Islet precursor cell (in vitro differentiated cells): ENCODE data around the gene CD82.
A peak's percentile ranks its signal among the peaks of the same experiment; 100 is the strongest.
"Not testable (repeated sequence)": the region's sequence is repeated elsewhere in the genome, so short reads cannot be mapped to it uniquely, and the experiment has no call there.

Experiments used
- DNase-seq: peaks from one replicate; pipeline ENCODE4 v3.0.0-alpha.2; 2018

CD82 gene

DNA sequence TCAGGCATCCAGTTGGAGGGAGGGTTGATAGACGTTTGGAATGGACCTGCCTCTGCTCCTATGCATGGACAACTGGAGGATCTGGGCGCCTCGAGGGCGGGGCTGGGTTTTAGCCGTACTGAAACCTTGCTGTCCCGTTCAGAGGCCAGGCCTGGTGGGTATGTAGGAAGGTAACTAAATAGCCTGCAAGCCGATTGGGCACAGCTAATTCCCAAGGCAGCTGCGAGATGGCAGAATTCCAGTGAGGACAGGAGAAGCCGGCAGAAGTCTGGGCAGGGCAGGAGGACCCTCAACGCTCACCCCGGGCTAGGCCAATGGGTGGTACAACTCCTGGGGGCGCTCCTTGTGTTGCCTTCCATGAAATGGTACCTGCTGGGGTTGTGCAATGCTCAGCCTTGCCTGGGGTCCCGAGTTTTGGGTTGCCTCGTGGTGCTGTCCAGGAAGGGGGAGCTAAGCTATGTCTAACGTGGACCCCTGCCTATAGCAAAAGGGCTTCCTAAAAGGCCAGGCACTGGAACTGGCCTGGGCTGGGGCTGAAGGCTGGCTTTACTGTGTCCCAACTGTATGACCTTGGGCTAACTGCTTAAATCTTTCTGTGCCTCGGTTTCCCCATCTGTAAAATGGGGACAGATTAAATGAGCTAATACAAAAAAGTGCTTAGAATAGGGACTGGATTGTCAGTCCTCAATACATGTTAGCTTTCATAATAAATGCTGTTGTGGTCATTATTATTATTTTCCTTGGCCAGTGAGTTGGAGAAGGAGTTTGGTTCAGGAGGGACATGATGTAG is 30.1 kb upstream of the CD82 start:
- DNase-seq, result no peak

DNA sequence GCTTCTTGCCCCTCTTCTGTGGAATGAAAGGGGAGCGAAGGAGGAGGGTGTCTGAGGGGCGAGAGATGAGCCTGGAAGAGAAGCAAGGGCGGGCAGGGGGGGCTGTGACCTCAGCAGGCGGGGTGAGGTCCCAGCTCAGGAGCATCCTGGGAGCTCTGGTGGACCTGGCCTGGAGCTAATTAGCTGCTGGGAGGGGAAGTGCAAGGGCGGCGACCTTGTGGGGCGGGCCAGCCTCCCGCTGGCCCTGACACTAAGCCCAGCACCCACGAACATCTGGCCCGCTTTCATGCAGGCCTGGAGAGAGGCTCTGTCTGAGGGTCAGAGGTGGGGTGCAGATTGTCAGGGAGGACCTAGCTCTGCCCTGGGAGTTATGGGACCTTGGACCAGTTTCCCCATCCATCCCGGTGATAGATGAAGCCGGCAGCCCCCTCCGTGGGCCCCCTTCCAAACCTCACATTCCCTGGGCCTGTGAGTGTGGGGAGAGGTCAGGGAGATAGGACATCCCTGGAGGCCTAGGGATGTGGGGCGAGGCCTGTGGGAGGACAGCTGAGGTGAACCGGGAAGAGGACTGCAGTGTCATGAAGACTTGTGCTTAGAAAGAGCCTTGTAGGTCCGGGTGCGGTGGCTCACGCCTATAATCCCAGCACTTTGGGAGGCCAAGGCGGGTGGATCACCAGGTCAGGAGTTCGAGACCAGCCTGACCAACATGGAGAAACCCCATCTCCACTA is 28.5 kb upstream of the CD82 start:
- no peak for DNase-seq

DNA sequence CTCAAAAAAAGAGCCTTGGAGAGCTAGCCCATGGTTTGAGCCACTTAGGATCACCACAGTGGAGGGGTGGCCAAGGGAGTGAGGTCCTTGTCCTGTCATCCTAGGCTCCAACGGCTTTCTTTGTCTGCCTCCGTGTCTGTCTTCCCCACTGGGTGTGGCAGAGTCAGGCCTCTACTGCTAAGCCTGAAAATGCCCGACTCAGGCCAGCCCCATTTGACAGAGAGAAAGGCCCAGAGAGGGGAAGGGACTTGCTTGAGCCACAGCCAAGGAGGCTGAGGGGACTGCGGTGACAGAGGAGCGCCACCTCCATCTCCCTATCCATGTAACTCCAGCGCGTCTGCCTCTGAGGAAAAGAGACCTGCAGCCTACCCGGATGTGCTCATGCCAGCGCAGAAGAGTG is 27.8 kb upstream of the CD82 start:
- no peak for DNase-seq

DNA sequence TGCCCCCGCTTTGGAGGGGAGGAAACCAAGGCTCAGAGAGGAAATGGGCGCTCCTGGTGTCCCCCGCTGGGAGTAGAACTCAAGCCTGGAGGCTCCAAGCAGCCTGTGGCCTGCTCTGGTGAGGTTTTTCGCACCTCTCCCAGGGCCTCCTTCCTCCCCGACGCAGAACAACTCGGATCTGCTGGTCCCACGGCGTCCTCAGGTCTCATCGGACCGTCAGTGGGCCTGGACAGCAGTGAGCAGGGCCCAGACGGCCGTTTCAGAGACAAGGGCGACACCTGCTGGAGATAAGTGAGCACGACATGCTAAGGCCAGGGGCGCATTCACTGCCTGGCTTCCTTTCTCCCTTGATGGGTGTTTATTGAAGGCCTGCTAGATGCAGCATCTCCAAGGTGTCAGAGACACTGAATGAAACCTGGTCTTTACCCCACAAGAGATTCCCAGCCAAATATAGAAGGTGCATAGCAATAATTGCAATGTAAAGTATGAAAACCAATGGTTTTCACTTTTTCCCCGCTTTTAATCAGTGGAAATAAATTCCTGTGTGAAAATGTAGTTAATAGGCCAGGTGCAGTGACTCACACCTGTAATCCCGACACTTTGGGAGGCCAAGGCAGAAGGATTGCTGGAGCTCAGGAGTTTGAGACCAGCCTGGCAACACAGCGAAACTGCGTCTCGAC is 26.9 kb upstream of the CD82 start:
- peak; percentile 91 for DNase-seq

DNA sequence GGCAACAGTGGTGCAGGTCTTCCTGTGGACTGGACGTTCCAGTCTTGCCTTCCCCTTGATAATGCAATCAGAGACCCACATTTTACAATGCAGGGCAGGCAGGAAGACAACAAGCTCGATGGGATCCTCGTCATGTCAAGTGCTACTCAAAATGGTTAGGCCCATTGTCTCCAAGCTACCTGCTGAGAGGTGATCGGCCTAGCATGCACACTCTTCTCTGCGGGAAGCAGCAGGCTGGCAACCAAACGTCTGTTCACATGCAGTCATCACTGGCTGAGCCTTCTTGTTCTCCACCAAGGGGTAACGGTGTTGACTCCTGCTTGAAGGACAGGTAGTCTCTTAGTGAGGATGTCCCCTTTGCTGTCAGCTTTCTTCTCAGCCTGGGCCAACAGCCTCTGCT is 25.5 kb upstream of the CD82 start:
- DNase-seq, result no peak

DNA sequence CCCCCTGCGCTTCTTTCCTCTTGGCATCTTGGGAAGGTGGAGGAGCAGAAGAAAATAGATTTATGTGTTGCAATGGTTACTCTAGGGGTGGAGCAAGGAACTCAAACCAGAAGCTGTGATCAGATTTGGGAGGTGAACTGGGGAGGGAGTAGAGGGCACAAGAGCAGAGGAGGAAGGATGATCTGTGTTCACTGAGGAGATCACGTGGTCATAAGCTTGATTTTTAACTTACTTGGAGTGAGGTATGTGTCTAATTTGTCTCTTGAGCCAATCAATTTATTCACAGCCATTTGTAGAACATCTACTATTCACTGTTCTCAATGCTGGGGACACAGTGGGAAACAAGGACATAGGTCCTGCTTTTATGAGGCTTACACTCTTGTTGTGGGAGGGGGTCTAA is 24.8 kb upstream of the CD82 start:
- DNase-seq, result no peak

DNA sequence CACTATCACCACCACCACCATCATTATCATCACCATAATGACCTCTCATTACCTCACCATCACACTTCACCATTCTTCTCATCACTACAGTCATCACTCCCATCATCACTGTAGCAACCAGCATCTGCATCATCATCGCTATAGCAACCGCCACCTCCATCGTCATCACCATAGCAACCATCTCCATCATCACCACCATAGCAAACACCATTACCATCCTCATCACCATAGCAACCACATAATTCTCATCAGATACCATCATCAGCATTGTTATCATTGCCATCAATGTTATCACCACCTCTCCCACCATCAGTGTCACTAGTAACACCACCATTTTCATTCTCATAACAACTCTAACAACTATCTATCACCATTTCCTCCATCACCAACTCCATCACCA is 23.1 kb upstream of the CD82 start:
- DNase-seq, result no peak

DNA sequence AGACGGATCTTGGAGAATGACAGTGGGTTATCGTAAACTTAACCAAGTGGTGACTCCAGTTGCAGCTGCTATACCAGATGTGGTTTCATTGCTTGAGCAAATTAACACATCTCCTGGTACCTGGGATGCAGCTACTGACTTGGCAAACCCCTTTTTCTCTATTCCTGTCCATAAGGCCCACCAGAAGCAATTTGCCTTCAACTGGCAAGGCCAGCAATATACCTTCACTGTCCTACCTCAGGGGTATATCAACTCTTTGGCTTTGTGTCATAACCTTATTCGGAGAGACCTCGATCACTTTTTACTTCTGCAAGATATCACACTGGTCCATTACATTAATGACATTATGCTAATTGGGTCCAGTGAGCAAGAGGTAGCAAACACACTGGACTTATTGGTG is 18.5 kb upstream of the CD82 start:
- not testable (repeated sequence) for DNase-seq

DNA sequence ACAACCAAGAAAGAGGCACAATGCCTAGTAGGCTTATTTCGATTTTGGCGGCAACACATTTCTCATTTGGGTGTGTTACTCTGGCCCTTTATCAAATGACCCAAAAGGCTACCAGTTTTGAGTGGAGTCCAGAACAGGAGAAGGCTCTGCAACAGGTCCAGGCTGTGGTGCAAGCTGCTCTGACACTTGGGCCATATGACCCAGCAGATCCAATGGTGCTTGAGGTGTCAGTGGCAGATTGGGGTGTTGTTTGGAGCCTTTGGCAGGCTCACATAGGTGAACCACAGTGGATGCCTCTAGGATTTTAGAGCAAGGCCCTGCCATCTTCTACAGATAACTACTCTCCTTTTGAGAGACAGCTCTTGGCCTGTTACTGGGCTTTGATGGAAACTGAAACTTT is 17.9 kb upstream of the CD82 start:
- not testable (repeated sequence) for DNase-seq

DNA sequence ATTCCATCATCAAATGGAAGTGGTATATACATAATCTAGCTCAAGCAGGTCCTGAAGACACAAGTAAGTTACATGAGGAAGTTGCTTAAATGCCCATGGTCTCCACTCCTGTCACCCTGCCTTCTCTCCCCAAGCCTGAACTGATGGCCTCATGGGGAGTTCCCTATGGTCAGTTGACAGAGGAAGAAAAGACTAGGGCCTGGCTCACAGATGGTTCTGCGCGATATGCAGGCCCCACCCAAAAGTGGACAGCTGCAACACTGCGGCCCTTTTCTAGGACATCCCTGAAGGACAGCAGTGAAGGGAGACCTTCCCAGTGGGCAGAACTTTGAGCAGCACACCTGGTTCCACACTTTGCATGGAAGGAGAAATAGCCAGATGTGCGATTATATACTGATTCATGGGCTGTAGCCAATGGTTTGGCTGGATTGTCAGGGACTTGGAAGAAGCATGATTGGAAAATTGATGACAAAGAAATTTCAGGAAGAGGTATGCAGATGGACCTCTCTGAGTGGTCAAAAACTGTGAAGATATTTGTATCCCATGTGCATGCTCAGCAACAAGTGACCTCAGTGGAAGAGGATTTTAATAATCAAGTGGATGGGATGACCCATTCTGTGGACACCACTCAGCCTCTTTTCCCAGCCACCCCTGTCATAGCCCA is 17.3 kb upstream of the CD82 start:
- DNase-seq, result no peak

DNA sequence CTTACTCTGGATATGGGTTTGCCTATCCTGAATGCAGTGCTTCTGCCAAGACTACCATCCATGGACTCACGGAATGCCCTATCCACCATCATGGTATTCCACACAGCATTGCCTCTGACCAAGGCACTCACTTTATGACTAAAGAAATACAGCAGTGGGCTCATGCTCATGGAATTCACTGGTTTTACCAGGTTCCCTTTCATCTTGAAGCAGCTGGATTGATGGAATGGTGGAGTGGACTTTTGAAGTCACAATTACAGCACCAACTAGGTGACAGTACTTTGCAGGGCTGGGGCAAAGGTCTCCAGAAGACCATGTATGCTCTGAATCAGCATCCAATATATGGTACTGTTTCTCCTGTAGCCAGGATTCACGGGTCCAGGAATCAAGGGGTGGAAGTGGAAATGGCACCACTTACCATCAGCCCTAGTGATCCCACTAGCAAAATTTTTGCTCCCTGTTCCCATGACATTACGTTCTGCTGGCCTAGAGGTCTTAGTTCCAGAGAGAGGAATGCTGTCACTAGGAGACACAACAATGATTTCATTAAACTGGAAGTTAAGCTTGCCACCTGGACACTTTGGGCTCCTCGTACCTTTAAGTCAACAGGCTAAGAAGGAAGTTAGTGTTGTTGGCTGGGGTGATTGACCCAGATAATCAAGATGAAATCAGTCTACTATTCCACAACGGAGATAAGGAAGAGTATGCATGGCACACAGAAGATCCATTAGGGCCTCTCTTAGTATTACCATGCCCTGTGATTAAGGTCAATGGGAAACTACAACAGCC is 16.3 kb upstream of the CD82 start:
- DNase-seq, result not testable (repeated sequence)

DNA sequence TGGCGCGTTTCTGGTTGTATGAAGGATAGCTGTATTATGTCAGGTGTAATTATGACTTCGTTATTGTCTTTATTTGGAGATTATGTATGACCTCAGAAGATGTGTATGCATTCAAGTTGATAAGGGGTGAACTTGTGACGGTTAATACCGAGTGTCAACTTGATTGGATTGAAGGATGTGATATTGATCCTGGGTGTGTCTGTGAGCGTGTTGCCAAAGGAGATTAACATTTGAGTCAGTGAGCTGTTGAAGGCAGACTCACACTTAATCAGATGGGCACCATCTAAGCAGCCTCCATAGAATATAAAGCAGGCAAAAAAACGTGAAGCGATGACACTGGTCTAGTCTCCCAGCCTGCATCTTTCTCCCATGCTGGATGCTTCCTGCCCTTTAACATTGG is 15.3 kb upstream of the CD82 start:
- DNase-seq, result no peak

DNA sequence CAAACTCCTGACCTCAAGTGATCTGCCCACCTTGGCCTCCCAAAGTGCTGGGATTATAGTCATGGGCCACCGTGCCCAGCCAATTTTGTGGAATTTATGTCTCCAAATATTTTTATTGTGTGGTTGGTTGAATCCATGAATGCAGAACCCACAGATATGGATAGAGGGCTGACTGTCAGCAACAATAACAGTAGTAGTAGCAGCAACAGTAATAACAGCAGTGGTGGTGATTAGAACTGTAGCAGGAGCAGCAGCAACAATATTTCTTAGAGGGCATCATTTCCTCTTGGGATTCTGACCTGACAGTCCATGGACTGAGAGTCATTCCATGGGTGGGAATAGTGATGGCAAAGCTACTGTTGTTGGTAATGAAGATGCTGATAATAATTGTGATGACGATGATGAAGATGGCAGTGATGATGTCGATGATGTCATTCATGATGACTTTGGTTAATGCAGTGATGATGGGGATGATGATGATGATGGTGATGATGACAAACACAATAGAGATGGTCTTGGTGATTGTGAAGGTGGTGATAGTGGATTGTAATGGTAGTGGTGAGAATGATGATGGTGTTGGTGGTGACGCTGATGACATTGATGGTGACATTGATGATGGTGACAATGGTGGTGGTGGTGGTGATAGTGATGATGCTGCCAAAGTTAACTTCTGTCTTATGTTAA is 13.9 kb upstream of the CD82 start:
- no peak for DNase-seq

DNA sequence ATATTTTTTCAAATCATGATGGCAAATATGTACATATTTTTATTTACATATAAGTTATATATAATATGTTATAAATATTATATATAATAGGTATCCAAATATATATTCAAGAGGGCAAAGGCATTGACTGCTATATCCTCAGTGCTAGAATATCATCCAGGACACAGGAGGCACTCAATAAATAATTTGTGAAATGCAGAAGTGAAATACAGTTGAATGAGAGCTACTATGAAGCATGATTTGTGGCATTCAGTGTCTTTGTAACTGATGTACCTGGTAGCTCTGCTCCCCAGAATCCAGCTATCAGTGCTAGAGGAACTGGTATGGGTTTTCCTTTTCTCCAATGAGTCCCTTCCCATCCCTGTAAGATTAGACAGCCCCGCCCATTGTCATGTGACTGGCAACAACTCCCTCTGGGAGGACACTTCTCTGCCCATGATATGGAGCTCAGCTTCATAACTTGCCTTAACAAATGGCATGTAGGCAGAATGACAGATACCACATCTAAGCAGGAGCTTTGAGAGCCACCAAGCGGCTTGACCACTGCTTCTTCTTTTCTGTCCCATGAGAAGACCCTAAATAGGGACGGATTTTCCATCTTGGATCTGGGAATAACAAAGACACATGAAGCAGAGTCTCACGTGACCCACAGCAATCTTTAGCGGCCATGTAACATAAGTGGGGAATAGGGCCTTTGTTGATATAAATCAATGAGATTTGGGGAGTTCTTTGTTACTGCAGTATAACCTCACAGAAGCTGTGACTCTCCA is 10.2 kb upstream of the CD82 start:
- no peak for DNase-seq

DNA sequence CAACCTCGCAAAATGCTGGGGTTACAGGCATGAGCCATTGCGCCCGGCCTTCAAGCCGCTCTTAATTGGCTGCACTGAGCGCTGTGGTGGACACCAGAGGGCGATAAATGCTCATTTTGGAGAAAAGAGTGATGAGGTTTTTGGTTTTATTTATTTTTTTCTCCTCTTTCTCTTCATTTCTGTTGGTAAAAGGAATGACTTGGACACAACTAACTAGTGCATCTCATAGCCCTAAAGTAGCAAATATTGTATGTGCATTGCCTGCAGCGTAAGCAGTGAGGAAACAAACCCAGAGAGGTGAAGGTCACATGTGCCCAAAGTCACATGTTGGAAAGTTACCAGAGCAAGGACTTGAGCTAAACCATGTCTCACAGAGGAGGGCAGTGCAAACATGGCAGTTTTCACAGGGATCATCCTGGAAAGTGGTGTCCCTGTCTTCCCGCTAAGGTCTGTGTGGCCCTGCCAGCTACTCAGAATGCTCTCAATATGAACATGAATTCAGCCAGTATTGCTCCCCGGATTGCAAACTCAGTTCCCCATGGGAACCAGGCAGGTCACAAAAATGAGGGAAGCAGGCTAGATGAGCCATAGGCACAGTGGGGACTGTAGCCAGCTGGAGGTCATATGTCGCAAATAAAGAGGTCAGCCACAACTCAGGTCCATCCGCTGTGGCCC is 8.6 kb upstream of the CD82 start:
- no peak for DNase-seq

DNA sequence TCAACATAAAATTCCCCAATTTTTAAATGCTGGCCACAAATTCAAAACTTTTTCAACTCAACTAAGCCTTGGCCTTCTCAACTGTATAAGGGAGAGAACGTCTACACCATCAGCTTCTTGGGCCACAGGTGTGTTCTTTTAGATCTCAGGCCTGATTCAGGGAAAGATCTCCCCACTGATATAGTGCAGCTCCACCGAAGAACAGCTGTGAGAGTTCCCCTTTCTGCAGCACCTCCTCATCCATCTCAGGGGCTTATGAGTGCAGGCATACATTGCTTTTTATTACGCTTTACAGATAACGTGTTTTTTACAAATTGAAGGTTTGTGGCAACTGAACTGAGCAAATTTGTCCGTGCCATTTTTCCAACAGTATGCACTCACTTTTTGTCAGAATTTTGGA is 8.0 kb upstream of the CD82 start:
- no peak for DNase-seq

DNA sequence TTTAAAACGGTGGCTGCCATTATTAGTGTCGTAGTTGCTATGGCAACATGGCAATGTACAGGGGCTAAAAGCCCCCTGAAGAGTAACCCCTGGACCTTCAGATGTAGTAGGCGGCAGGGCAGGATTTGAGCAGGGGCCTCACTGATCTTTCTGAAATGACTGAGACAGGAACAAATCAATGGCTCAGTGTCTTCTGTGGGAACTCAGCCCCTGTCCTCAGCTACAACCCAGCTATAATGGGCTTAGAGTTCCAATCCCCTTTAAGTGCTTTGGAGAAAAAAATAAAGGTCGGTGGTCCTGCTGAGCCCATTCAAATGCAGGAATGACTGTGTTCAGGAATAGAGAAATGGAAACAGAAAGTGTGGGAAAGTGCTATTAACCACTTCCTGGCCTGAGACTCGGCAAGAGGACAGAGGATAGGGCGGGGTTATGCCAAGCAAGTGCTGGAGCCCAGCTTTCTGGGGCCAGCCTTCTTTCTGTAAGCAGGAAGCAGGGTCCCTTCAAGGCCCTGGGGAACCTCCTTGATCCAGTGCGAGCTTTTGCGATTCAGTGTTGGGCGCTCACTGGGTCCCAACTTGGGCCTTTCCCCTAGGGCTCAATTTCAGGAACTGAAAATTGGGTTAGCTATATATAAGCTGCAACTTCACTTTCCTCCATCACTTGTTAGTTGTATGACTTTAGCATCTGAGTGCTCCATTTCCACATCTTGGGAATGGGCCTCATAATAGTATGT is 6.1 kb upstream of the CD82 start:
- DNase-seq, result no peak

DNA sequence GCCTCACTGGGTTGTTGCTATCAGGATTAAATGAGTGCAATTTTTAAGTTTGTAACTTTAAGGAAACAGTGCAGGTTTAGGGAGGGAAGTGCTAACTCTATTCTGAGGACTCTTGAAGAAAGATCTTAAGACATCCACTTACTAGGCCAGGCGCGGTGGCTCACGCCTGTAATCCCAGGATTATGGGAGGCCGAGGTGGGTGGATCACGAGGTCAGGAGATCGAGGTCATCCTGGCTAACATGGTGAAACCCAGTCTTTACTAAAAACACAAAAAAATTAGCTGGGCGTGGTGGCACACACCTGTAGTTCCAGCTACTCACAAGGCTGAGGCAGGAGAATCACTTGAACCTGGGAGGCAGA is 5.5 kb upstream of the CD82 start:
- not testable (repeated sequence) for DNase-seq

DNA sequence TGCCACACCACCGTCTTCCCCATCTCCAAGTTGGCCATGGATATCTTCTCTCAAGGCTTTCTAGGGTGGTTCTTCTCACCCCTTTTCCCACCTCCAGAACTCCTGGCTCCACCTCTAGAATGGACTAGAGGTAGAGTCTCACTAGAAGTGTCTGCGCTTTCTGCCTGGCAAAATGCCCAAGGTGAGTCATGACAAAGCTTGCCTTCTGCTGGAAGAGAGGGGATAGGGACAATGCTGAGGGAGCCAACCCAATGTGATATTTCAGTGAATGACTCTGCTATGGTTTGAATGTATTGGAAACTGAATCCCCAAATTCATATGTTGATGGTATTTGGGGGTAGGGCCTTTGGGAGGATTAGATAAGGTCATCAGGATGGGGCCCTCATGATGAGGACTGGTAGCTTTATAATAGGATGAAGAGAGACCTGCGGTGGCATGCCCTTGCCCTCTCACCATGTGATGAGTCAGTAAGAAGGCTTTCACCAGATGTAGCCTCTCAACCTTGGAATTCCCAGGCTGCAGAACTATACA is 4.1 kb upstream of the CD82 start:
- no peak for DNase-seq
